SU-DHL-6 (cell line): ENCODE measurements around the gene AHSP.

ENCODE experiments used
- CTCF ChIP-seq: fragments of 200-600 bp; sonication (generic); IDR thresholded peaks from one replicate; pipeline ENCODE4 v1.5.1; 2017; ENCODE audit warnings: antibody characterized with exemption, mild to moderate bottlenecking, low read length, moderate library complexity; ENCODE audit not compliant: insufficient read depth, poor library complexity, severe bottlenecking
- EZH2phosphoT487 ChIP-seq: fragments of 200-600 bp; sonication (generic), shearing (Covaris generic); conservative IDR thresholded peaks from 2 replicates; pipeline ENCODE4 v1.6.1; 2018; ENCODE audit warnings: mild to moderate bottlenecking, antibody characterized with exemption, low read length, moderate library complexity, mixed read lengths

GRCh38 chr16:31499928-31500327 lies 27.8 kb upstream of the AHSP start:
- TF ChIP-seq CTCF, result no peak
- no peak for TF ChIP-seq EZH2phosphoT487
